Thyroid gland (tissue), 4 donors: ENCODE results near the gene DRP2.

Experiments
- CTCF ChIP-seq, 6 experiments: fragments of 200-600 bp in 3 of 6; fragments of 450-650 bp in 3 of 6; sonication (generic) in 3 of 6; IDR thresholded peaks; one replicate each; pipeline ENCODE4 v1.5.1; 2016 to 2019; ENCODE audit warnings: antibody characterized with exemption in 6 of 6, mild to moderate bottlenecking in 2 of 6, inconsistent platforms in 1 of 6, moderate library complexity in 1 of 6
- POLR2A ChIP-seq, 2 donors: fragments of 450-650 bp; IDR thresholded peaks; one replicate each; pipeline ENCODE4 v1.6.1; 2017; ENCODE audit warnings: antibody characterized with exemption in 2 of 2, mild to moderate bottlenecking in 2 of 2, moderate library complexity in 1 of 2

GRCh38 chrX:101303790-101304189, 84.2 kb downstream of the DRP2 start:
- no peak for TF ChIP-seq CTCF (IDR thresholded peaks at IDR 0.05)
- no peak for TF ChIP-seq POLR2A (IDR thresholded peaks at IDR 0.05)
